Esophagus squamous epithelium (tissue), 5 donors: Measurements from ENCODE around the gene COMMD6. TPM values are rescaled to one million over a fixed set of nuclear protein-coding genes. Genes with fewer than 3 reads are reported as not detected.
A peak's percentile ranks its signal among the peaks of the same experiment; 100 is the strongest.

Experiments used
- DNase-seq: peaks from one replicate; lab custom pipeline; 2025; lab: John Stamatoyannopoulos, UW
- H3K27ac ChIP-seq, 4 donors: fragments of 200-600 bp; sonication (generic); one replicate each; pipeline ENCODE4 v1.5.1; 2016 to 2019; ENCODE audit warnings: mild to moderate bottlenecking in 1 of 4
- H3K27me3 ChIP-seq, 4 donors: fragments of 200-600 bp; sonication (generic); 1 replicate in 3 of 4; 2 replicates in 1 of 4; pipeline versions ENCODE4 v1.5.1 to v1.6.0; 2017 to 2021; ENCODE audit warnings: antibody characterized with exemption in 1 of 4
- H3K36me3 ChIP-seq, 3 donors: fragments of 200-600 bp; sonication (generic); one replicate each; pipeline ENCODE4 v1.5.1; 2016 to 2019
- H3K4me1 ChIP-seq, 3 donors: fragments of 200-600 bp; sonication (generic); one replicate each; pipeline ENCODE4 v1.5.1; 2017 to 2019
- H3K4me3 ChIP-seq, 4 donors: fragments of 200-600 bp; sonication (generic); 1 replicate in 3 of 4; 2 replicates in 1 of 4; pipeline ENCODE4 v1.5.1; 2016 to 2019; ENCODE audit warnings: mild to moderate bottlenecking in 2 of 4, moderate library complexity in 1 of 4
- H3K9me3 ChIP-seq, 3 donors: fragments of 200-600 bp; sonication (generic); one replicate each; pipeline ENCODE4 v1.5.1; 2016 to 2019
- POLR2A ChIP-seq, 4 donors: fragments of 450-650 bp; IDR thresholded peaks; one replicate each; pipeline ENCODE4 v1.6.1; 2017; ENCODE audit warnings: antibody characterized with exemption in 4 of 4, mild to moderate bottlenecking in 4 of 4, moderate library complexity in 3 of 4
- WGBS, 2 donors: methylation state at CpG; one replicate each; pipeline ENCODE4 v1.1.5; 2018; 5-methylcytosine and 5-hydroxymethylcytosine counted together
- intact Hi-C: fragments of 100-400 bp; cut with DNase I; formaldehyde crosslinking; loops from one replicate; pipeline ENCODE4 v1.15.0; 2022
- total RNA-seq, 4 donors: library from RNA; depleted of rRNA; stranded (reverse); fragments of >200 nt; gene quantifications; one replicate each; pipeline ENCODE4 v1.1.0, GENCODE V29; 2016
- TF ChIP-seq, protein P1 (sequence below), 6 experiments: fragments of 450-650 bp in 4 of 6; fragments of 200-600 bp in 2 of 6; sonication (generic) in 2 of 6; IDR thresholded peaks; one replicate each; pipeline ENCODE4 v1.5.1; 2016 to 2019; ENCODE audit warnings: antibody characterized with exemption in 6 of 6, mild to moderate bottlenecking in 4 of 6, moderate library complexity in 4 of 6
- donor health status: DM: yes; HTN: yes; CAD: no.

The COMMD6 gene
- total RNA-seq, 4 donors from 2014 or later: 19.0 to 61.4 (median 38.1) TPM

DNA sequence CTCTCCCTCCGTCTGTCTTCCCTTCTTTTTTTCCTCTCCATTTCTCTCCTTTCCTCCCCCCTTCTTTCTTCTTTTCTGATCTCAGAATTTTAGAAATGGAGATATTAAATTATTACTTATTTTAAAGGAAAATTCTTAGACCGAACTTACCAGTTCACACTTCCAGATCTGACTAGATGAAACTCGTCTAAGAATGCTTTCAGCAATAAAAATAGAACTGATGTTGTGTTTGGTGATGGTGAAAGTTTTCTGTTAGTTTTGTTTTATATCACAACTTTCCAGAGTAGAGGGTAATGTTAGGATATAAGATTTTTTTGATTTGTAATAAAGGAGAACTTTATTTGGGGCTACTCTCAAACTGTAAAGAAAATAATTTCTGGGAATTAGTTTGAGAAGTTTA, 41.9 kb upstream of the COMMD6 start:
- 80 to 83% methylated on average over 3 of the region's 3 CpGs for WGBS, 2 donors
- H3K9me3 ChIP-seq: peaks cover 0 to 8% (median 6%) of the 10 kb centered on the region in 3 donors
- no peaks in the 10 kb centered on the region for H3K27me3 ChIP-seq
- no peak overlapping the region for H3K4me3 ChIP-seq
- H3K4me1 ChIP-seq: no peaks in the 10 kb centered on the region
- H3K27ac ChIP-seq: no peak overlapping the region
- intact Hi-C loops: no loop called here
- no peak for TF ChIP-seq POLR2A (IDR thresholded peaks at IDR 0.05)
- TF ChIP-seq, protein P1, sequence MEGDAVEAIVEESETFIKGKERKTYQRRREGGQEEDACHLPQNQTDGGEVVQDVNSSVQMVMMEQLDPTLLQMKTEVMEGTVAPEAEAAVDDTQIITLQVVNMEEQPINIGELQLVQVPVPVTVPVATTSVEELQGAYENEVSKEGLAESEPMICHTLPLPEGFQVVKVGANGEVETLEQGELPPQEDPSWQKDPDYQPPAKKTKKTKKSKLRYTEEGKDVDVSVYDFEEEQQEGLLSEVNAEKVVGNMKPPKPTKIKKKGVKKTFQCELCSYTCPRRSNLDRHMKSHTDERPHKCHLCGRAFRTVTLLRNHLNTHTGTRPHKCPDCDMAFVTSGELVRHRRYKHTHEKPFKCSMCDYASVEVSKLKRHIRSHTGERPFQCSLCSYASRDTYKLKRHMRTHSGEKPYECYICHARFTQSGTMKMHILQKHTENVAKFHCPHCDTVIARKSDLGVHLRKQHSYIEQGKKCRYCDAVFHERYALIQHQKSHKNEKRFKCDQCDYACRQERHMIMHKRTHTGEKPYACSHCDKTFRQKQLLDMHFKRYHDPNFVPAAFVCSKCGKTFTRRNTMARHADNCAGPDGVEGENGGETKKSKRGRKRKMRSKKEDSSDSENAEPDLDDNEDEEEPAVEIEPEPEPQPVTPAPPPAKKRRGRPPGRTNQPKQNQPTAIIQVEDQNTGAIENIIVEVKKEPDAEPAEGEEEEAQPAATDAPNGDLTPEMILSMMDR (IDR thresholded peaks at IDR 0.05): no peak
- peaks cover 0 to 46% (median 7%) of the 10 kb centered on the region in 3 donors for H3K36me3 ChIP-seq
- DNase-seq: no peak

DNA sequence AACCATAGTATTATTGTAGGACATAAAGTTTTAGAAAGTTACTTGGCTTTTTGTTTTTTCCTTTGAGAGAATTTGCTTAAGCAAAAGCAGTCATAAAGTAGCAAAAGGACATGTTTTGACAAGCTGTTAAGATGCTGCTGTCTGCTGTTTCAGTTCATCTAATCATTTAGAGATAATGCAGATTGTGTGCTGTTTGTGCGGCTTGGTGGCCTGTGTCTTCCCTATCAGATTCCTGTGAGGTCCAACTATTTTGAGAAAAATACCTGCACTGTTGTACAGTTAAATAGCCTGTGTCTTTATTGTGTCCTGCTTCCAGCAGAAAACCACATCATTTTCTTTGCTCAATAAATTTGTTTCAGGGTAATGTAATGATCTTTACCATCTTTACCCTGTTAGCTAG, 31.9 kb upstream of the COMMD6 start:
- intact Hi-C loops: no loop called here
- TF ChIP-seq, protein P1 (IDR thresholded peaks at IDR 0.05): no peak
- no peak for TF ChIP-seq POLR2A (IDR thresholded peaks at IDR 0.05)
- no peaks in the 10 kb centered on the region for H3K9me3 ChIP-seq
- H3K27ac ChIP-seq: no peak overlapping the region
- no peak overlapping the region for H3K4me3 ChIP-seq
- no peaks in the 10 kb centered on the region for H3K4me1 ChIP-seq
- H3K36me3 ChIP-seq: peaks cover 0 to 88% (median 8%) of the 10 kb centered on the region in 3 donors
- DNase-seq: no peak
- whole genome bisulfite sequencing, 2 donors: 74 to 79% methylated on average over 1 of the region's 1 CpG
- H3K27me3 ChIP-seq: no peaks in the 10 kb centered on the region

DNA sequence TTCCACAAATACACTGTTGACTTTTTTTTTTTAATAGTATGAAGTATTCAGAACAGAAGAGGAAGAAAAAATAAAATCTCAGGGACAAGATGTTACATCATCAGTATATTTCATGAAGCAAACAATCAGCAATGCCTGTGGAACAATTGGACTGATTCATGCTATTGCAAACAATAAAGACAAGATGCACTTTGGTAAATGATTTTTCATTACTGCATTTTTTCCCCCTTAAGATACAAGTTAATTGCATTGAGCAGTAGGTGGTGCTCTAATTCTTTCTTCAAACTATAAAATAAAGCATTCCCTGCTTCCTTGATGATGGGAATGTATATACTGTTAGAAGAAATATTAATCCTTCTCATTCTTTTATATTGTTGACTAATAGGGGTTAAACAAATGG, 29.0 kb upstream of the COMMD6 start:
- Histone ChIP-seq H3K4me1 (no peaks in the 10 kb centered on the region), H3K9me3 (no peaks in the 10 kb centered on the region), H3K27me3 (no peaks in the 10 kb centered on the region), H3K4me3 (no peak overlapping the region), H3K27ac (no peak overlapping the region), H3K36me3 (peaks cover 0 to 87% (median 8%) of the 10 kb centered on the region in 3 donors)
- intact Hi-C loops: no loop called here
- DNase-seq: no peak
- TF ChIP-seq POLR2A (IDR thresholded peaks at IDR 0.05): no peak
- TF ChIP-seq, protein P1 (IDR thresholded peaks at IDR 0.05): peak in 1 of 6 experiments; percentile 16

DNA sequence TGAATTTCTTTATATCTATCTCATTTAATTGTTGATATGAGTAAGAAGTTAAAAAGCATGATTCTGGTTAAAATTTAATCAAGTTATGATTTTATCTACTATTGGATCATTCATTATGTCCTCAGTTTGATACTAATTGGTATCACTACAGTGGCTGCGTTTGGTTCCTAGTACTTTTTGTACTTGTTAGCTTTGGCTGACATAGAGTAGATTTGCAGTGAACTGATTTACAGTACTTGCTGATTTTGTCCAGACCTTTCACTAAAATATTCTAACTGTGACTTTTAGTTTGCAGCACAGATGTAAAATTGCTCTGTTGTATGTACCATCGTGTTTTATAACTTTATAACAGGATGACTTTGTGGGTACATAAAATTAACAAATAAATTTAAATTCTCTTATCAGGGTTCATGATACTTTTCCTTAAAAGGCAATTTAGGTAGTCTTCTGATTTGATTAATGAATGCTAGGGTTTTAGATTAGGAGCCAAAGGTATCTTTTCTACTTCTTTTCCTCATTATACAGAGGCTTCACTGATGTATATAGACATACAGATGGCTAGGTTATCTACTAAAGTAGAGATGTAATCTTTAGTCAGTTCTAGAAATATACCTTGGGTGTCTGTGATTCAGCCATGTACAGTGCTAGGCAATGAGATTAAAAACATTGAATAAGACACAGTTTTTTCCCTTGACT, 20.7 kb upstream of the COMMD6 start:
- TF ChIP-seq, protein P1 (IDR thresholded peaks at IDR 0.05): no peak
- TF ChIP-seq POLR2A (IDR thresholded peaks at IDR 0.05): no peak
- 87 to 96% methylated on average over 2 of the region's 2 CpGs for WGBS, 2 donors
- DNase-seq: no peak
- Histone ChIP-seq H3K27ac (no peak overlapping the region), H3K4me1 (no peaks in the 10 kb centered on the region), H3K4me3 (no peak overlapping the region), H3K36me3 (peaks cover 0 to 51% (median 0%) of the 10 kb centered on the region in 3 donors), H3K9me3 (no peaks in the 10 kb centered on the region), H3K27me3 (no peaks in the 10 kb centered on the region)
- intact Hi-C loops: no loop called here

DNA sequence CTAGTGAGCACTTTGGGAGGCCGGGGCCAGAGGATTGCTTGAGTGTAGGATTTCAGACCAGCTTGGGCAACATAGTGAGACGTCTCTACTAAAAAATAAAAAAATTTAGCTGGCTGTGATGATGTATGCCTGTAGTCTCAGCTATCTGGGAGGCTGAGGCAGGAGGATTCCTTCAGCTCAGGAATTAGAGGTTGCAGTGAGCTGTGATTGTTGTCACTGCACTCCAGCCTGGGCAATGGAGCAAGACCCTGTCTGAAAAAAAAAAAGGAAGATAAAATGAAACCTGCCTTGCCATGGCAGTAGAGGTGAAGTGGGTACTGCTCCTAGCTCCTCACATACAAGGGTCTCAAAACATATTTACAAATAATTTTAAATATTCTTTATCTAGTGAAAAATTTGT, 19.3 kb upstream of the COMMD6 start:
- Histone ChIP-seq H3K27ac (no peak overlapping the region), H3K9me3 (no peaks in the 10 kb centered on the region), H3K4me3 (no peak overlapping the region), H3K4me1 (peaks cover 0 to 7% (median 0%) of the 10 kb centered on the region in 3 donors), H3K27me3 (no peaks in the 10 kb centered on the region), H3K36me3 (peaks cover 0 to 40% (median 0%) of the 10 kb centered on the region in 3 donors)
- 83 to 92% methylated on average over 2 of the region's 2 CpGs for WGBS, 2 donors
- TF ChIP-seq, protein P1 (IDR thresholded peaks at IDR 0.05): no peak
- TF ChIP-seq POLR2A (IDR thresholded peaks at IDR 0.05): no peak
- no peak for DNase-seq
- intact Hi-C loops: no loop called here
